ENCODE measurements around the gene PRPF40A.

DNA sequence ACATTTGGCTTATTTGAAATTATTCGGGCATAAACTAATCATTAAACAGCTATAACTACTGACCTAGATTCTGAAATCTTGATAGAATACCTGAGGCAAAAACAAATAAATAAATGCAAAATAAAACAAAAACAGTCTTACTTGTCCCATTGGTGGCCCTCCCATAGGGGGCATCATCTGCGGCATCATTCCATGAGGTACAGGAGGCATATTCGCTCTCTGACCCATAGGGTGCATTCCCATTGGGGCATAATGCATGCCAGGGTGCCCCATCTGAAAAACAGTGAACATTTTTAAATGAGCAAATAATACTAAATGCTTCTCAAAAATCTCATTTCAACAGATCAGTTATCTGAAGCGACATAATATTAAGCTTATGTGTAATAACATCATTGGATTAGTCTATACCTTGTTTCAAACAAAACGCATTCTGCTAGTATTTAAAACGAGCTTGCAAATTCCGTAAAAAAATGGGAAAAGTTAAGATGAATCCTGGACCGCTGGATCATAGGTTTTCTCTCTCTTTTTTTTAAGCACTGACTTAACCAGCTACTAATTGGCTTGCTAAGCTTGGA is 1.3 kb downstream of the PRPF40A start:
- TF ChIP-seq, protein P1, sequence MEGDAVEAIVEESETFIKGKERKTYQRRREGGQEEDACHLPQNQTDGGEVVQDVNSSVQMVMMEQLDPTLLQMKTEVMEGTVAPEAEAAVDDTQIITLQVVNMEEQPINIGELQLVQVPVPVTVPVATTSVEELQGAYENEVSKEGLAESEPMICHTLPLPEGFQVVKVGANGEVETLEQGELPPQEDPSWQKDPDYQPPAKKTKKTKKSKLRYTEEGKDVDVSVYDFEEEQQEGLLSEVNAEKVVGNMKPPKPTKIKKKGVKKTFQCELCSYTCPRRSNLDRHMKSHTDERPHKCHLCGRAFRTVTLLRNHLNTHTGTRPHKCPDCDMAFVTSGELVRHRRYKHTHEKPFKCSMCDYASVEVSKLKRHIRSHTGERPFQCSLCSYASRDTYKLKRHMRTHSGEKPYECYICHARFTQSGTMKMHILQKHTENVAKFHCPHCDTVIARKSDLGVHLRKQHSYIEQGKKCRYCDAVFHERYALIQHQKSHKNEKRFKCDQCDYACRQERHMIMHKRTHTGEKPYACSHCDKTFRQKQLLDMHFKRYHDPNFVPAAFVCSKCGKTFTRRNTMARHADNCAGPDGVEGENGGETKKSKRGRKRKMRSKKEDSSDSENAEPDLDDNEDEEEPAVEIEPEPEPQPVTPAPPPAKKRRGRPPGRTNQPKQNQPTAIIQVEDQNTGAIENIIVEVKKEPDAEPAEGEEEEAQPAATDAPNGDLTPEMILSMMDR (conservative IDR thresholded peaks at IDR 0.05; ENCODE audit: low read depth in 2 of 2): peak; percentile 71 to 94
- TF ChIP-seq EZH2 (IDR thresholded peaks at IDR 0.05; ENCODE audit: low read depth, unreplicated experiment) (no peak), ZNF331 (CRISPR knock-in tag; IDR thresholded peaks at IDR 0.05; ENCODE audit: low read depth) (no peak), CREB1 (CRISPR knock-in tag; IDR thresholded peaks at IDR 0.05; ENCODE audit: low read depth) (no peak), POLR2AphosphoS5 (IDR thresholded peaks at IDR 0.05; ENCODE audit: low read depth) (no peak)
